CD4-positive, alpha-beta T cell (primary cell): ENCODE measurements around the gene TMEM198. TPM values are rescaled to one million over a fixed set of nuclear protein-coding genes. Genes with fewer than 3 reads are reported as not detected.
A peak's percentile ranks its signal among the peaks of the same experiment; 100 is the strongest.

Experiments used
- ATAC-seq: fragments of 200-7000 bp; cut with Tn5 transposase; one replicate; pipeline ENCODE4 v1.10.0; 2022; ENCODE audit warnings: mild to moderate bottlenecking; ENCODE audit not compliant: poor library complexity
- CTCF ChIA-PET: fragments of 350-600 bp; sonication (Branson Sonifier 250); formaldehyde crosslinking; loops from one replicate; lab custom pipeline; 2021; ENCODE audit warnings: antibody characterized with exemption, inconsistent platforms; lab: Charles Lee
- POLR2A ChIA-PET: fragments of 350-600 bp; sonication (Branson Sonifier 250); formaldehyde crosslinking; loops from one replicate; lab custom pipeline; 2021; ENCODE audit warnings: antibody characterized with exemption, inconsistent platforms; lab: Charles Lee
- DNase-seq, 14 experiments: peaks; one replicate each; pipeline ENCODE4 v3.0.0-alpha.2; 2013 to 2020; ENCODE audit warnings: mixed read lengths in 2 of 14
- H3K27ac ChIP-seq, 2 donors: one replicate each; pipeline versions ENCODE4 v1.5.1 to v1.7.0; 2013; ENCODE audit warnings: low read length in 2 of 2, low read depth in 1 of 2, mild to moderate bottlenecking in 1 of 2
- H3K27me3 ChIP-seq, 2 experiments: 1 replicate in 1 of 2; 2 replicates in 1 of 2; pipeline versions ENCODE4 v1.6.1 to v1.7.0; 2013; ENCODE audit warnings: low read length in 2 of 2, control low read depth in 1 of 2, mild to moderate bottlenecking in 1 of 2, moderate library complexity in 1 of 2; ENCODE audit not compliant: insufficient read depth in 2 of 2, control insufficient read depth in 1 of 2
- H3K36me3 ChIP-seq: one replicate; pipeline ENCODE4 v1.6.1; 2013; ENCODE audit warnings: low read length, control low read depth; ENCODE audit not compliant: insufficient read depth
- H3K4me1 ChIP-seq: one replicate; pipeline ENCODE4 v1.6.1; 2013; ENCODE audit warnings: low read length, control low read depth; ENCODE audit not compliant: insufficient read depth
- H3K4me3 ChIP-seq: one replicate; pipeline ENCODE4 v1.5.1; 2013; ENCODE audit warnings: mild to moderate bottlenecking, low read length, moderate library complexity
- H3K9me3 ChIP-seq, 2 experiments: 1 replicate in 1 of 2; 2 replicates in 1 of 2; pipeline versions ENCODE4 v1.6.1 to v1.7.0; 2013; ENCODE audit warnings: low read length in 2 of 2, mild to moderate bottlenecking in 2 of 2, control low read depth in 1 of 2, moderate library complexity in 1 of 2; ENCODE audit not compliant: control insufficient read depth in 1 of 2, insufficient read depth in 1 of 2
- H3K27ac Mint-ChIP-seq: one replicate; pipeline ENCODE4 v1.8.0; 2020; ENCODE audit warnings: mixed read lengths
- H3K27me3 Mint-ChIP-seq: one replicate; pipeline ENCODE4 v1.8.0; 2021; ENCODE audit warnings: mixed read lengths
- H3K36me3 Mint-ChIP-seq: one replicate; pipeline ENCODE4 v1.8.0; 2021; ENCODE audit warnings: low read depth, mixed read lengths
- H3K4me1 Mint-ChIP-seq: one replicate; pipeline ENCODE4 v1.8.0; 2021; ENCODE audit warnings: low read depth, mixed read lengths
- H3K4me3 Mint-ChIP-seq: one replicate; pipeline ENCODE4 v1.8.0; 2020; ENCODE audit warnings: mild to moderate bottlenecking, mixed read lengths
- H3K9me3 Mint-ChIP-seq: one replicate; pipeline ENCODE4 v1.8.0; 2020; ENCODE audit warnings: mixed read lengths
- CTCF ChIP-seq: fragments of 200-600 bp; IDR thresholded peaks from one replicate; pipeline ENCODE4 v1.8.0; 2022; ENCODE audit warnings: antibody characterized with exemption, mild to moderate bottlenecking
- intact Hi-C, 2 experiments: fragments of 100-400 bp; cut with DNase I in 1 of 2; cut with micrococcal nuclease in 1 of 2; formaldehyde crosslinking; loops; one replicate each; pipeline versions ENCODE4 v1.15.1 to v1.9.0; 2023 to 2025; cut with DNase I, micrococcal nuclease
- total RNA-seq, 174 experiments: library from RNA in 2 of 174; stranded (reverse) in 2 of 174; gene quantifications; one replicate each; pipeline ENCODE4 v1.2.3 and lab custom pipeline; 2021 to 2026

TMEM198 gene
- total RNA-seq, 2 experiments from 2014 or later: 0.47 to 0.91 TPM

- H3K4me1 ChIP-seq: no peaks in the 10 kb centered on the region
- H3K36me3 ChIP-seq: no peaks in the 10 kb centered on the region
- ChIA-PET POLR2A (no interaction called here), CTCF (interaction anchor here (1.1 kb wide), 1 partner anchor 20 kb away, joined by 3 read pairs; no protein-coding TSS in a partner anchor)
- H3K27ac Mint-ChIP-seq: no peak overlapping the region
- no peaks in the 10 kb centered on the region for H3K4me1 Mint-ChIP-seq
- ATAC-seq: no peak
- no peak for TF ChIP-seq CTCF
- no peaks in the 10 kb centered on the region for H3K36me3 Mint-ChIP-seq
- no peaks in the 10 kb centered on the region for H3K9me3 ChIP-seq
- H3K9me3 Mint-ChIP-seq: no peaks in the 10 kb centered on the region
- peaks cover 46% of the 10 kb centered on the region for H3K27me3 Mint-ChIP-seq
- intact Hi-C loops: no loop called here
- H3K27ac ChIP-seq: no peak overlapping the region
- H3K4me3 Mint-ChIP-seq: no peak overlapping the region
- DNase-seq: peak in 1 of 14 experiments; percentile 8
- peaks cover 6 to 10% of the 10 kb centered on the region in 2 experiments for H3K27me3 ChIP-seq
- H3K4me3 ChIP-seq: no peak overlapping the region
Measured at GRCh38 chr2:219562049-219563020, 18.5 kb downstream of the TMEM198 start.

GRCh38 chr2:219563271-219563928 is 19.6 kb downstream of the TMEM198 start:
- H3K4me1 ChIP-seq: no peaks in the 10 kb centered on the region
- intact Hi-C loops: no loop called here
- no peak overlapping the region for H3K4me3 ChIP-seq
- Mint-ChIP-seq H3K27me3 (peaks cover 53% of the 10 kb centered on the region), H3K4me1 (no peaks in the 10 kb centered on the region), H3K27ac (no peak overlapping the region), H3K4me3 (no peak overlapping the region), H3K9me3 (no peaks in the 10 kb centered on the region), H3K36me3 (no peaks in the 10 kb centered on the region)
- DNase-seq (peak in 1 of 14 experiments; percentile 8), ATAC-seq (no peak)
- ChIA-PET POLR2A (no interaction called here), CTCF (interaction anchor here (1.1 kb wide), 1 partner anchor 21 kb away, joined by 3 read pairs; no protein-coding TSS in a partner anchor)
- no peak for TF ChIP-seq CTCF
- no peaks in the 10 kb centered on the region for H3K9me3 ChIP-seq
- H3K27me3 ChIP-seq: peaks cover 10 to 13% of the 10 kb centered on the region in 2 experiments
- no peak overlapping the region for H3K27ac ChIP-seq
- no peaks in the 10 kb centered on the region for H3K36me3 ChIP-seq

- Mint-ChIP-seq H3K27me3 (peaks cover 59% of the 10 kb centered on the region), H3K27ac (no peak overlapping the region), H3K9me3 (no peaks in the 10 kb centered on the region), H3K4me1 (no peaks in the 10 kb centered on the region), H3K4me3 (no peak overlapping the region), H3K36me3 (no peaks in the 10 kb centered on the region)
- DNase-seq (no peak), ATAC-seq (no peak)
- intact Hi-C loops: no loop called here
- TF ChIP-seq CTCF: no peak
- CTCF ChIA-PET: no interaction called here
- H3K4me3 ChIP-seq: no peak overlapping the region
- peaks cover 0 to 4% of the 10 kb centered on the region in 2 experiments for H3K9me3 ChIP-seq
- no peaks in the 10 kb centered on the region for H3K4me1 ChIP-seq
- H3K27me3 ChIP-seq: peaks cover 18 to 27% of the 10 kb centered on the region in 2 experiments
- no peak overlapping the region for H3K27ac ChIP-seq
- H3K36me3 ChIP-seq: no peaks in the 10 kb centered on the region
- POLR2A ChIA-PET: interaction anchor here (0.7 kb wide), 1 partner anchor 178 kb away, joined by 3 read pairs; no protein-coding TSS in a partner anchor
Measured at GRCh38 chr2:219565130-219566080, 21.6 kb downstream of the TMEM198 start.
